Breast epithelium (tissue), 4 donors: ENCODE results near the gene CAPNS1. TPM values are rescaled to one million over a fixed set of nuclear protein-coding genes. Genes with fewer than 3 reads are reported as not detected.

Experiments used
- DNase-seq, 2 donors: peaks; one replicate each; pipeline ENCODE4 v3.0.0-alpha.2; 2019; ENCODE audit warnings: low spot score in 2 of 2
- H3K27ac ChIP-seq, 2 donors: fragments of 200-600 bp; sonication (generic) in 1 of 2; one replicate each; pipeline ENCODE4 v1.5.1; 2016 to 2019; ENCODE audit warnings: mild to moderate bottlenecking in 1 of 2
- H3K27me3 ChIP-seq, 2 donors: fragments of 200-600 bp; sonication (generic) in 1 of 2; one replicate each; pipeline versions ENCODE4 v1.5.1 to v1.6.0; 2017 to 2019; ENCODE audit warnings: control low read depth in 1 of 2, mild to moderate bottlenecking in 1 of 2
- H3K36me3 ChIP-seq: fragments of 200-600 bp; one replicate; pipeline ENCODE4 v1.5.1; 2019
- H3K4me1 ChIP-seq, 2 donors: fragments of 200-600 bp; sonication (generic); one replicate each; pipeline ENCODE4 v1.5.1; 2016 to 2019; ENCODE audit warnings: control low read depth in 1 of 2
- H3K4me3 ChIP-seq, 3 donors: fragments of 200-600 bp; sonication (generic); 1 replicate in 2 of 3; 2 replicates in 1 of 3; pipeline ENCODE4 v1.5.1; 2016 to 2019; ENCODE audit warnings: mild to moderate bottlenecking in 3 of 3, moderate library complexity in 2 of 3
- H3K9me3 ChIP-seq, 2 donors: fragments of 200-600 bp; sonication (generic) in 1 of 2; one replicate each; pipeline ENCODE4 v1.5.1; 2016 to 2019; ENCODE audit warnings: control low read depth in 1 of 2
- CTCF ChIP-seq, 3 donors: fragments of 450-650 bp; IDR thresholded peaks; one replicate each; pipeline ENCODE4 v1.5.1; 2016 to 2017; ENCODE audit warnings: antibody characterized with exemption in 3 of 3, mild to moderate bottlenecking in 3 of 3, moderate library complexity in 3 of 3
- POLR2A ChIP-seq: fragments of 450-650 bp; IDR thresholded peaks from one replicate; pipeline ENCODE4 v1.6.1; 2016; ENCODE audit warnings: antibody characterized with exemption, mild to moderate bottlenecking, moderate library complexity
- POLR2AphosphoS5 ChIP-seq, 3 donors: sonication (generic); formaldehyde crosslinking; IDR thresholded peaks; one replicate each; pipeline ENCODE4 v1.6.1; 2017; ENCODE audit warnings: antibody characterized with exemption in 3 of 3
- intact Hi-C: fragments of 100-400 bp; cut with DNase I; formaldehyde crosslinking; loops from one replicate; pipeline ENCODE4 v1.15.1; 2023; ENCODE audit warnings: low total_unique reads
- total RNA-seq, 3 donors: library from RNA; depleted of rRNA; stranded (reverse); fragments of >200 nt; gene quantifications; one replicate each; pipeline ENCODE4 v1.1.0, GENCODE V29; 2016

CAPNS1 gene
- total RNA-seq, 3 donors from 2014 or later: 144 to 286 (median 200) TPM

GRCh38 chr19:36151144-36152018 lies 11.5 kb downstream of the CAPNS1 start:
- Histone ChIP-seq H3K4me1 (peaks cover 0 to 3% of the 10 kb centered on the region in 2 donors), H3K36me3 (no peaks in the 10 kb centered on the region), H3K27ac (peak overlapping the region; percentile 96), H3K9me3 (no peaks in the 10 kb centered on the region), H3K27me3 (no peaks in the 10 kb centered on the region), H3K4me3 (peak overlapping the region; percentile 59 to 69 (median 64))
- peak; percentile 47 for TF ChIP-seq POLR2A
- no peak for TF ChIP-seq CTCF (IDR thresholded peaks at IDR 0.05)
- peak; percentile 36 to 76 (median 57) for TF ChIP-seq POLR2AphosphoS5 (IDR thresholded peaks at IDR 0.05)
- intact Hi-C loops: no loop called here
- DNase-seq: peak in 1 of 2 donors; percentile 84

- intact Hi-C loops: no loop called here
- no peak for DNase-seq
These were observed 12.1 kb downstream of the CAPNS1 start for GRCh38 chr19:36152019-36152351.

GRCh38 chr19:36152352-36153091 lies 12.7 kb downstream of the CAPNS1 start, which contains the start of gene COX7A1:
Gene COX7A1, minus strand, starts transcription at chr19:36152447. Its CDS starts 40 bp downstream, at chr19:36152407.
- peak within 1 kb of the TSS; percentile 59 to 69 (median 64) for H3K4me3 ChIP-seq
- no peaks in the 10 kb centered on the region for H3K36me3 ChIP-seq
- TF ChIP-seq CTCF (IDR thresholded peaks at IDR 0.05) (no peak), POLR2A (peak; percentile 14), POLR2AphosphoS5 (IDR thresholded peaks at IDR 0.05) (peak; percentile 14 to 68 (median 59))
- peak in 1 of 2 donors; percentile 67 for DNase-seq
- H3K27ac ChIP-seq: peak within 1 kb of the TSS; percentile 96
- intact Hi-C loops: no loop called here
- H3K4me1 ChIP-seq: peaks cover 0 to 3% of the 10 kb centered on the region in 2 donors
- H3K27me3 ChIP-seq: no peaks in the 10 kb centered on the region
- no peaks in the 10 kb centered on the region for H3K9me3 ChIP-seq

More at GRCh38 chr19:36152019-36152351, 12.1 kb downstream of the CAPNS1 start:
- Histone ChIP-seq H3K27me3 (no peaks in the 10 kb centered on the region), H3K27ac (peak overlapping the region; percentile 96), H3K36me3 (no peaks in the 10 kb centered on the region), H3K9me3 (no peaks in the 10 kb centered on the region), H3K4me3 (peak overlapping the region; percentile 59 to 69 (median 64)), H3K4me1 (peaks cover 0 to 3% of the 10 kb centered on the region in 2 donors)
- TF ChIP-seq POLR2A (no peak), POLR2AphosphoS5 (IDR thresholded peaks at IDR 0.05) (no peak)

- H3K27ac ChIP-seq: peak overlapping the region; percentile 96
- H3K4me3 ChIP-seq: peak overlapping the region; percentile 59 to 69 (median 64)
- H3K36me3 ChIP-seq: no peaks in the 10 kb centered on the region
- TF ChIP-seq POLR2AphosphoS5 (IDR thresholded peaks at IDR 0.05): no peak
- no peak for TF ChIP-seq CTCF (IDR thresholded peaks at IDR 0.05)
- TF ChIP-seq POLR2A: no peak
- no peak for DNase-seq
- H3K27me3 ChIP-seq: no peaks in the 10 kb centered on the region
- H3K9me3 ChIP-seq: no peaks in the 10 kb centered on the region
- intact Hi-C loops: no loop called here
- peaks cover 0 to 3% of the 10 kb centered on the region in 2 donors for H3K4me1 ChIP-seq
These were observed 13.3 kb downstream of the CAPNS1 start for GRCh38 chr19:36153126-36153525.

GRCh38 chr19:36160821-36161596 lies 21.1 kb downstream of the CAPNS1 start:
- Histone ChIP-seq H3K36me3 (no peaks in the 10 kb centered on the region), H3K27ac (no peak overlapping the region), H3K4me1 (no peaks in the 10 kb centered on the region), H3K4me3 (no peak overlapping the region), H3K9me3 (no peaks in the 10 kb centered on the region), H3K27me3 (no peaks in the 10 kb centered on the region)
- no peak for TF ChIP-seq POLR2AphosphoS5 (IDR thresholded peaks at IDR 0.05)
- intact Hi-C loops: no loop called here
- no peak for DNase-seq
